CD4-positive, alpha-beta T cell treated with Interleukin-15 for 4 hours (primary cell): Measurements from ENCODE around the gene SMAD7.

Source experiments
- DNase-seq: peaks from one replicate; pipeline ENCODE4 v3.0.0-alpha.2; 2020; ENCODE audit warnings: low spot score

SMAD7 gene

GRCh38 chr18:48944634-48945033 is 6.1 kb downstream of the SMAD7 start:
- no peak for DNase-seq

DNA sequence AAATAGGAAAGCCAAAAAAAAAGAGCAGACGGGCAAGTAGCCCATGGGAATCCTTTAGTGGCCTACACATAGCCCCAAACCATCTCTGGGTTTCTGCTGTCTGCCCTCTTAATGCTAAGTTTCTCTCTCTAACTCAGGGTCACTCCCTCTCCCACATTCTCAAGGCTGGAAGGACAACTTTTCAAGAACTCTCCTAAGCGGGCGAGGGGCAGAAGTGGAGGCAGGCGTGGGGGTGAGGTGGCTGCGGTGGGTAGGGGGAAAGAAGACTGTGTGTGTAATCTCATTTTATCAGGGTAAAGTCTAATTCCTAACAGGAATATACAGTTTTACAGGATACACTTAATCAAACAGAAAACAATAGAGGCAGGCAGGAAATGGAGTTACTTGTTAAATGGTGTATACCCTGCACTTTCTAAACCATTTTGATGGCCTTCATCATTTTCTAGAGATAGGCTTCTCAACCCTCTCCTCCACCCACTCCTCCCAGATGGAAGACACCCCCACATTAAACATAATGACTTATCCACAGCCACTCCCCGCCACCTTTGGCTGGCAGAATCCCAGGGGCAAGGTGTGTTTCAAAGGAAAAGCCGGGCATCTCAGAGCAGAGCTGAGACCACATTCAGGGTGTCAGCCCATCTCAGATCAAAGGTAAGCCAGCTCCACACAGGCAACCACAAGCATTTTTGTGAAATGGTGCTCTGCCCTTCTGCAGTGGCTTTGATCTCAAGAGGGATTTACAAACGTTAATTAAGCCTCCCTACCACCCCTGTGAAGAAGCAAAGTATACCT is 6.8 kb downstream of the SMAD7 start:
- no peak for DNase-seq

- no peak for DNase-seq
Measured at GRCh38 chr18:48943333-48943732, 7.4 kb downstream of the SMAD7 start.

GRCh38 chr18:48942554-48943261 is 8.1 kb downstream of the SMAD7 start:
- DNase-seq, result no peak

DNA sequence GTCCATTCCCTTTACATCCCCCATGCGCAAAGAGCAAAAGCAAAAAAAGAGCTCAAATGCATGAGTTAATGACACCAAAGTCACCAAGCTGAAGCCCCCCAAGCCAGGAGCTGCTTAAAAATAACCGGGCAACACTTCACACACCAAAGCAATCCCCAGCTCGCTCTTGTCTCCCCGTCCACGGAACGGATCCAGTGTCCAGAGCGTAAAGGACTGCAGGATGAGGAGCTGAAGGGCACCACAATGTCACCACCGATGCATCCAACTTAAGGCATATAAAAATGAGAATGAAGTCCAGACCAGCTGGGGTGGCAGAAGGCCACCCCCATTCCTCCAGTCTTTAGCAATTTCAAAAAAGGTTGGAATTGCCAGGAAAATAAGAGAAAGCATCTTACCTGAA is 8.7 kb downstream of the SMAD7 start:
- no peak for DNase-seq

DNA sequence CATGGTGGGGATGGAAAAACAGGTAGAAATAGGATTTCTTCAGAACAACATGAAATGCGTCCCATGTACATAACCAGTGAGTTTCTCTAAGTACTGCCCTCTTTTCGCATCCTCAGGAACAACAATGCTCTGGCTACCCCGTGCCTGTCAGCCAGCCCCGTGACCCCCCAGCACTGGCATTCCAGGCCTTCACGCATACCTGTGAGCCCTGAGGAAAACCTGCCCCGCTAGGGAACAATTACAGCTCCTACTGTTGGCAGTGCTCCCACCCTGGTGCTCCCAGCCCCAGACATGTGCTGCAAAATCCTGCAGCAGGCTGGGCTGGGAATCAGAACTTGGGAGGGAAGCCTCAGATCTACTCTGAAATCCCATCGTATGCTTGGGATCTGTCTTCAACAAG is 9.1 kb downstream of the SMAD7 start:
- no peak for DNase-seq

DNA sequence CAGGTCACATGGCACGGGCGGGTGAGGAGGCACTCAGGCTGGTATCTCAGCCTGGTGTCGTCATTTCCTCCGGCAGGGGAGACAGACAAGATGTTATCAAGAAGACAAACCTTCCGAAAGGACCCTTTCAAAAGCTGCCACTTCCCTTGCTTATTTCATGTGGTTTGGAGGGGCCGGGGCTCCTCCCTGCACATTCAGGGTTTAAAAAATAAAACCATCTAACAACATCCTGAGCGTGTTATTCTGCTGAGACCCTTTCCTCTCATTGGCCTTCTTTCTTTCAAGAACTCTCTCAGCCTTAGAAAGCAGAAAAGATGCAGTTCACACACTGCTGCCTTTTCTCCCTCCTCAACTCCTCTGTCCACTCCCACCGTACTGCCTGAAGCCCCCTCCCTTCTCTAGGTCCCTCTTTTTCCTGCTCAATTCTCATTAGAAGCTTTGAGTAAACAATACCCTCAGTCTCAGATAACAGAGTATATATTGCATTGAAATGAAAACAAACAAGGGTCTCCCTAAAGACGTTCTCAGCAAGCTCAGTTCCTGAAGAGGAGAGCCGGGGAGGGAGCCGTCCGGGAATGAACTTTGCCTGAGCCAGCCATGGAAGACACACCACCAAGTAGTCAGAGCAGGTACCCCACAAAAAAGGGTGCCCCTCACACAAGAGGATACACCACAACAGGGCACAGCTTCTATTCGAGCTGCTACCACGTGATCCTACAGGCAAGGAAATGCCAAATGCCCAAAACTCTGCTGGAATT is 9.7 kb downstream of the SMAD7 start:
- DNase-seq, result peak; percentile 91

DNA sequence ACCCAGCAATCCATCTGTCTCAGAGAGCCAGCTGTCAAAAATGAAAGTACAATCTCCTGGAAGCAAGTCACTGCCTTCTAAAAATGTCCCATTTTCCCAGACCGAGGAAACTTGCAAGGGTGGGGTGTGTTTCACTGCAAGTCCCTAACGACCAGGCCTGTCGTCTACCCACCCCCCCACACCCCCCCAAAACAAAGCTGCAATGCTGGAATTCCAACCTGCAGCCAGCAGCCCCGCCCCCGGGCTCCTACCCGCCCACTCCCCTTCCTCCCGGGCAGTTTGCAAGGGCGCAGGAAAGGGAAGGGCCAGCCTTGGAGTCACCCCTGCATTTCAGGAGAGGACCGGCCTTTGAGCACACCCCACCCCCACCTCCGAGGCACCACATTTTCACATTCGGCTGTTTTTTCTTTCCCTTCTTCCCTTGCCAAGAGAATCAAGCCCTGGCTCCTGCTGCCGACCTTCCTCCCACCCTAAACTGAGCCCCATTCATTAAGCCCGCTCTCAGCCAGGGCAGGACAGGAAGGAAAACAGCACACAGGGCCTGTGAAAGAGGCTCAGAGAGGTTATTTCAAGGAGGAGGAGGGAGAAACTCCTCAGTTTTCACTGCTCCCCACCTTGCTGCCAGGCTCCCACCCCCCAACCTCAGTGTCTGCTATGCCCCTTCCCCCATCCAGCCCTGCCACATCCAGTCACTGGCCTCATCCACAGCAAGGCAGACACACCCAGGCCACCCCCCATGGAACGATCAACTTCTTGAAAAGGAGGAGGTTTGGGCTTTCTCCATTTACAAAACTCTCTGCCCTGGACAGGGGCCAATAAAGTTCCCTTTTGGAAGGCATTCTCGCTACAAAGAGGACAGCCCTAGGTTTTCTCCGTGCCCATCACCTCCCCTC is 11.3 kb downstream of the SMAD7 start:
- no peak for DNase-seq

DNA sequence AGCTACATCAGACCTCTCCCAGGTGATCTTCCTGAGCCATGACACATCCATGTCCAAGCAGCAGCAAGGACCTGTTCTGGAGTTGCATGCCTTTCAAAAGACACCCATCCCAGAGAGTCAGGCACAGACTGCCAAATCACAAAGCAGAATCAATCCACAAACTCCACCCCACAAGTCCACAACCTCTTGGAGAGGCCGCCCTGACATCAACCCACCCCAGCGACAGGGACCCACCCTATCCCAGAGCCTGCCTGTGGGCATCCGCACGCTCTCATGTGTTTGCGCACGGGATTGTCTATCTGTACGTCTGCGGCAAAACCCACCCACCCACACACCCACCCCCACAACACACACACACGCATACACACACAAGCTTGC is 11.9 kb downstream of the SMAD7 start:
- no peak for DNase-seq

DNA sequence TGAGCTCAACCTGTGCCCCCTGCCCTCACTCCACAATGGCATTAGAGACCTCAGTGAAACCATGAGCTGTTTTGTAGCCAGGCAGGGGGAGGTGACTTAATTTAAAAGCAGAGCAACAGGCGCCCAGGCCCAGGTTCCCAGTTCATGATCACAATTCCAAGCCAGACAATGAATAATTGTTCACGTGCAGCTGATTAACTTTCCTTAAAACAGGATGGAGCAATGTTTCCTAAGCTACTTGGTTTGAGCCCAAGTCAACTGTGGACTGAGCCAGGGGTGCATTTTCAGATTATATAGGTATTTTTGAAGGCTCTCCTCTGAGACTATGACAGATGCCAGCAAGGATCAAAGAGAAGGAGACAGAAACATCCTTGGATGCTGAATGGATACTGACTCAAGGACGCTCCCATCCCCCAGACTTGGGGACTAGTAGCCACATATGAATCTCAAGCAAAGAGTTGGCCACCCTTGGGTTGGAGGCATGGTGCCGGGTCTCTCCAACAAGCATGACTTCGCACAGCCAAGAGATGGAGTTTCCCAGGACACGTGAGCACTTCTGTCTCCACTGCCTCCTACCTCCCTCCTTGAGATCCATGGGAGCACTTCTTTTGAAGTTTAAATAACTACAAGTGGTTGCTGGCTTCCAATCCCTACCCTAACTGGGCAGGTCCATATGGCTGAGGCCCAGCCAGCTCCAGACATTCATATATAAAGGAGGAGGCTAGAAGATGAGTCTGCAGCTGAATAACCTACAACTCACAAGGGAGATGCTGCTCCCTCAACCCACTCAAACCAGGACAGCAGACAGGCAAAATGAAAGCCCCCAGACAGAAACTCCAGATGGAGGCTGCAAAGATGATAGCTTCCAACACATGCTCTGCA is 12.7 kb downstream of the SMAD7 start:
- DNase-seq, result no peak

- DNase-seq, result no peak
Measured at GRCh38 chr18:48935433-48935774, 15.4 kb downstream of the SMAD7 start.

GRCh38 chr18:48934723-48935432 is 15.9 kb downstream of the SMAD7 start:
- DNase-seq, result no peak

DNA sequence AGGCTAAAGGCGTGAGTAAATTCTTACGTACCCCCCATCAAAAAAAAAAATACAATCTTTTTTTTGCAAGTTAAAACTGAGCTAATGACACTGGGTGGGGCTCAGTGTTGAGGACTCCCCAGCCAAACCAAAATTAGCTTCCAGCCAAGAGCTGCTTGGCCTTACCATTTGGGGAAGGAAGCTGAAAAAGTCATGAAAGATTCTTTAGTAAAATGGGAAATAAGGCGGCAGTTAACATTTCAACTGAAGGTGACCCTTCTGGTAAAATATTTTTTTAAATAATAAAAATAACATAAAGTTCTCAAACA is 16.4 kb downstream of the SMAD7 start:
- DNase-seq, result no peak

DNA sequence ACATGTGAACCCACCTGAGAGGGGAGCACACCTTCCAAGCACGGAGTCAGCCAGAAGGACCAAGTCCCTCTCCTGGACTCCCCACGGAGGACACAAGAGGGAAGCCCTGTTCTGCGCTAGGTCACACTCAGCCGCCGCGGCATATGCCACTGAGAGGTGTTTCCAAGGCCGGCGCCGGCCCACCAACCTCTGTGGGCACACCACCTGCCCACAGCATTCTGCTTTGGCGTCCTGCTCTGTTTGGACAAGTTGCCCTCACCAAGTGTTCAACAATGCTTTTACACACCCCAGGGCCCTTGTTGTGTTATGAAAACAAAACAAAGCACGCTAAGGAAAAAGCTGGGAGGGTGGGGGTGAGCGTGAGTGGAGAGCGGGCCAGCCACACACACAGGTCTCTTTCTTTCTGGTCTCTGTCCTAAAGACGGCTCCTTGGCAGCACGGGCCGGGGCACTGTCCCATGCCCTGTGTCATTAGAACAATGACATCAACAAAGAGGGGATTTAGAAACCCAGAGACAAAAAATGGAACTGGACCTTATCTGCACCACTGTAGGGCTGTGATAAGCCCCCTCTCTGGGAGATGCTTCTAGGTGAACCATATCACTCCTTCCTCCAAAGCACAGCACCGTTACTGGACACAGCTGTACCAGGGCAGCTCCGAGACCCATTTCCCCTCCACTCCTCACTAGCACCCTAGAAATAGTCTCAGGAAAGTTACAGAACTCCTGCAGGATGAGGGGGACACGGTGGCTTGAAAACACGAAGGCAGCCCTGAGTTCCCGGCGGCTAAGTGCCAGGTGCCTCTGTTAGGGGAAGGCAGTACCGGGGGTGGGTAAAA is 17.0 kb downstream of the SMAD7 start:
- no peak for DNase-seq

DNA sequence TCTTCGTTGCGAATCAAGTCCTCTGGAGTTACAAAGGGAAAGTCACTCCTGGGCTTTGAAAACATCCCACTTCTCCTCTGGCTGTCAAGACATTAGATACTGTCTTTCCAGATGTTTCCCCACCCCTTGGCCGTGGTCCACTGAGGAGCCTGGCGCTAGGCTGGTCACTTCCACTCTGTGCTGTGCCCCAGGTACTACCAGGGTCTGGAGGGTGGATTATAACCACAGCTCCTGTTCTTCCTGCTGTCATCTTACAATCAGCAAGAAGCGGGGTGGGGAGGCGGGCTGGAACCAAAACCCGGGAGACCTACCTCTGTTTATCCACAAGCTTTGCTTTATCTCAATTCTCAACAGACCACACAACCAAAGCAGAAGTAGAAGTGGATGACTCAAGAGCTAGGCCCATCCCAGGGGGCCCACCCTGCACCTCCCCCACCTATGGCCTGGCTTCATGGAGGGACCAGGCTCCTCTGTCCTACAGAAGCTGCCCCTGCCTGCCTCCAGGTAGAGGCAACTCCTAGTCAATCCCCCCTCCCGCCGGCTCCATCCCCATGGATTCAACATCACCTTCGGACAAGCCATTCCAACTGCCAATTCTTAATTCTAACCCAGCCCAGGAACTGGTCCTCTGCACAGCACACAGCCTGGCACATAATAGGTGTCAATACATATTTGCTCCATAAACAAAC is 17.8 kb downstream of the SMAD7 start:
- no peak for DNase-seq

GRCh38 chr18:48932462-48932818 is 18.3 kb downstream of the SMAD7 start:
- no peak for DNase-seq

- DNase-seq, result peak; percentile 40
Measured at GRCh38 chr18:48931680-48932461, 18.9 kb downstream of the SMAD7 start.

GRCh38 chr18:48930926-48931325 is 19.8 kb downstream of the SMAD7 start:
- DNase-seq, result no peak
